Endothelial cell of umbilical vein (primary cell): ENCODE results near the gene PRM3. TPM values are rescaled to one million over a fixed set of nuclear protein-coding genes. Genes with fewer than 3 reads are reported as not detected.

Experiments used
- BruUV-seq: library from RNA; stranded (reverse); fragments of 400-500 nt; replicated peaks from 2 replicates; lab custom pipeline; 2021; lab: Mats Ljungman, UMichigan
- CTCF ChIA-PET: fragments of 300-600, 350-600 bp; sonication (Branson Sonifier 250); formaldehyde crosslinking; loops from one replicate; lab custom pipeline; 2021; ENCODE audit warnings: antibody characterized with exemption, inconsistent platforms; lab: Charles Lee
- POLR2A ChIA-PET: fragments of 300-600, 350-600 bp; sonication (Branson Sonifier 250); formaldehyde crosslinking; loops from one replicate; lab custom pipeline; 2021; ENCODE audit warnings: antibody characterized with exemption, inconsistent platforms; lab: Charles Lee
- DNase-seq: peaks from one replicate; pipeline ENCODE4 v3.0.0-alpha.2; 2011; ENCODE audit warnings: low read depth, low spot score
- FAIRE-seq: peaks from 2 replicates; lab custom pipeline; 2011; peaks lifted over from hg19 to GRCh38; lab: Jason Lieb, UNC
- H2AFZ ChIP-seq: 2 replicates; pipeline ENCODE4 v1.6.0; 2012; ENCODE audit warnings: low read depth, low read length, control low read depth, inconsistent platforms
- H3K27ac ChIP-seq: 2 replicates; pipeline ENCODE4 v1.5.1; 2011; ENCODE audit warnings: low read depth, mild to moderate bottlenecking, control low read depth, low read length, moderate library complexity; ENCODE audit not compliant: insufficient read depth
- H3K27me3 ChIP-seq, 2 experiments: 2 replicates each; pipeline versions ENCODE4 v1.6.0 to v1.6.1; 2011; ENCODE audit warnings: low read length in 2 of 2, mixed read lengths in 1 of 2; ENCODE audit not compliant: control insufficient read depth in 2 of 2, insufficient read depth in 2 of 2
- H3K36me3 ChIP-seq, 2 experiments: 2 replicates in 1 of 2; 3 replicates in 1 of 2; pipeline ENCODE4 v1.5.1; 2011; ENCODE audit warnings: low read length in 2 of 2, mild to moderate bottlenecking in 1 of 2, moderate library complexity in 1 of 2; ENCODE audit not compliant: control insufficient read depth in 2 of 2, insufficient read depth in 2 of 2; ENCODE audit errors: extremely low read depth in 1 of 2
- H3K4me1 ChIP-seq: 3 replicates; pipeline ENCODE4 v1.5.1; 2011; ENCODE audit warnings: mild to moderate bottlenecking, low read length; ENCODE audit not compliant: control insufficient read depth, insufficient read depth; ENCODE audit errors: extremely low read depth
- H3K4me2 ChIP-seq: 2 replicates; pipeline ENCODE4 v1.6.1; 2011; ENCODE audit warnings: low read length, control low read depth, mixed read lengths; ENCODE audit not compliant: insufficient read depth
- H3K4me3 ChIP-seq, 3 experiments: fragments of 200-600 bp in 1 of 3; sonication (generic), shearing (Covaris generic) in 1 of 3; replicated peaks in 1 of 3; 2 replicates each; pipeline ENCODE4 v1.5.1; 2011 to 2016; ENCODE audit warnings: control low read depth in 3 of 3, low read length in 3 of 3, mild to moderate bottlenecking in 2 of 3, inconsistent platforms in 1 of 3, low read depth in 1 of 3, moderate library complexity in 1 of 3; ENCODE audit not compliant: insufficient read depth in 1 of 3
- H3K79me2 ChIP-seq: 2 replicates; pipeline ENCODE4 v1.6.0; 2012; ENCODE audit warnings: low read length, inconsistent platforms; ENCODE audit not compliant: control insufficient read depth, insufficient read depth
- H3K9ac ChIP-seq: replicated peaks from 2 replicates; pipeline ENCODE3; 2011; ENCODE audit warnings: low read length, control low read depth; ENCODE audit not compliant: insufficient read depth; ENCODE audit errors: extremely low read depth
- H3K9me1 ChIP-seq: replicated peaks from 3 replicates; pipeline ENCODE4 v1.6.0; 2011; ENCODE audit warnings: mild to moderate bottlenecking, low read length; ENCODE audit not compliant: control insufficient read depth, insufficient read depth; ENCODE audit errors: extremely low read depth
- H3K9me3 ChIP-seq: replicated peaks from 2 replicates; pipeline ENCODE4 v1.5.1; 2012; ENCODE audit warnings: low read length, inconsistent platforms; ENCODE audit not compliant: control insufficient read depth, insufficient read depth
- H4K20me1 ChIP-seq: replicated peaks from 2 replicates; pipeline ENCODE3; 2011; ENCODE audit warnings: mild to moderate bottlenecking, low read length; ENCODE audit not compliant: control insufficient read depth, insufficient read depth; ENCODE audit errors: extremely low read depth
- CTCF ChIP-seq, 2 donors: IDR thresholded peaks; 1 replicate in 1 of 2; 2 replicates in 1 of 2; pipeline ENCODE4 v1.5.1; 2011; ENCODE audit warnings: low read length in 2 of 2, mild to moderate bottlenecking in 2 of 2, moderate library complexity in 2 of 2, control low read depth in 1 of 2, inconsistent platforms in 1 of 2, low read depth in 1 of 2; ENCODE audit not compliant: insufficient read depth in 1 of 2; ENCODE audit errors: extremely low read depth in 1 of 2
- EZH2 ChIP-seq: IDR thresholded peaks from 2 replicates; pipeline ENCODE4 v1.6.1; 2012; ENCODE audit warnings: borderline replicate concordance, low read depth, mild to moderate bottlenecking, moderate library complexity, low read length, inconsistent platforms; ENCODE audit not compliant: severe bottlenecking
- FOS ChIP-seq: IDR thresholded peaks from 2 replicates; pipeline ENCODE4 v1.6.1; 2011; ENCODE audit warnings: mild to moderate bottlenecking, low read length, moderate library complexity, borderline replicate concordance; ENCODE audit not compliant: insufficient read depth
- GATA2 ChIP-seq: IDR thresholded peaks from 2 replicates; pipeline ENCODE4 v1.7.0; 2011; ENCODE audit warnings: low read depth, mild to moderate bottlenecking, moderate library complexity, mixed read lengths, low read length; ENCODE audit not compliant: insufficient read length, insufficient read depth
- JUN ChIP-seq: IDR thresholded peaks from 2 replicates; pipeline ENCODE4 v1.6.1; 2011; ENCODE audit warnings: borderline replicate concordance, low read depth; ENCODE audit not compliant: insufficient read length, insufficient read depth
- MAX ChIP-seq: IDR thresholded peaks from 2 replicates; pipeline ENCODE4 v1.6.1; 2011; ENCODE audit not compliant: insufficient read depth, insufficient read length
- MYC ChIP-seq: IDR thresholded peaks from one replicate; pipeline ENCODE4 v1.6.1; 2011; ENCODE audit warnings: mild to moderate bottlenecking, low read depth, low read length
- POLR2A ChIP-seq: IDR thresholded peaks from 2 replicates; pipeline ENCODE4 v1.6.1; 2012; ENCODE audit warnings: low read depth, mild to moderate bottlenecking, control low read depth, low read length
- POLR2AphosphoS5 ChIP-seq: IDR thresholded peaks from 2 replicates; pipeline ENCODE4 v1.6.1; 2012; ENCODE audit warnings: low read depth, mild to moderate bottlenecking, control low read depth, low read length, moderate library complexity; ENCODE audit not compliant: insufficient read depth
- dilution Hi-C: fragments of 300-500 bp; cut with MboI; formaldehyde crosslinking; loops from one replicate; pipeline ENCODE4 v1.15.0; 2019; ENCODE audit warnings: low sequenced_read_pairs; ENCODE audit not compliant: extremely low pct_ligation_motif_present
- intact Hi-C: fragments of 100-400 bp; cut with micrococcal nuclease; formaldehyde crosslinking; loops from one replicate; pipeline ENCODE4 v1.10.0; 2022
- polyA plus RNA-seq, 4 experiments: library from polyadenylated mRNA; depleted of rRNA in 3 of 4; stranded (reverse) in 3 of 4; unstranded in 1 of 4; fragments of >200 nt; gene quantifications; 2 replicates each; pipeline versions ENCODE4 v1.2.1 to v1.2.3, GENCODE V29; 2011 to 2012; ENCODE audit warnings: missing spikeins in 1 of 4
- total RNA-seq: library from RNA; stranded (reverse); gene quantifications from 2 replicates; pipeline ENCODE4 v1.2.3, GENCODE V29; 2021

PRM3 gene
- total and polyA plus RNA-seq, 2 donors (not counting 3 experiments of a cell fraction or from before 2014, with no cell fraction given), result not detected

GRCh38 chr16:11322823-11323222 lies 49.4 kb upstream of the PRM3 start:
- Histone ChIP-seq H3K4me2 (no peak overlapping the region), H3K4me3 (no peak overlapping the region), H3K27me3 (no peaks in the 10 kb centered on the region), H4K20me1 (no peaks in the 10 kb centered on the region), H3K9me3 (no peaks in the 10 kb centered on the region), H3K4me1 (no peaks in the 10 kb centered on the region), H3K79me2 (no peaks in the 10 kb centered on the region), H3K27ac (no peak overlapping the region), H3K9ac (no peak overlapping the region), H3K36me3 (no peaks in the 10 kb centered on the region), H2AFZ (no peak overlapping the region), H3K9me1 (no peaks in the 10 kb centered on the region)
- DNase-seq (no peak), FAIRE-seq (no peak)
- POLR2A ChIA-PET, result no interaction called here
- no TSS peak for BruUV-seq
- dilution Hi-C loops, result no loop called here
- TF ChIP-seq EZH2 (no peak), FOS (no peak), MYC (no peak), MAX (no peak), POLR2A (no peak), GATA2 (no peak), CTCF (IDR thresholded peaks at IDR 0.05; ENCODE audit: extremely low read depth in 1 of 2, insufficient read depth in 1 of 2, low read depth in 1 of 2, low read length in 2 of 2) (no peak), POLR2AphosphoS5 (no peak), JUN (no peak)
- intact Hi-C loops, result no loop called here
- CTCF ChIA-PET, result no interaction called here
